GM23338 (cell line): ENCODE results near the gene DMKN. TPM values are rescaled to one million over a fixed set of nuclear protein-coding genes. Genes with fewer than 3 reads are reported as not detected.

ENCODE experiments used
- ATAC-seq: fragments of 200-7000 bp; cut with Tn5 transposase; 3 replicates; pipeline ENCODE4 v1.9.1; 2020
- DNase-seq: peaks from one replicate; pipeline ENCODE4 v3.0.0-alpha.2; 2015; ENCODE audit warnings: low spot score
- H2AFZ ChIP-seq: fragments of 200-600 bp; sonication (generic); 2 replicates; pipeline ENCODE4 v1.8.0; 2016; ENCODE audit warnings: antibody characterized with exemption, mild to moderate bottlenecking, moderate library complexity
- H3F3A ChIP-seq: fragments of 200-600 bp; sonication (generic); replicated peaks from 2 replicates; pipeline ENCODE4 v1.8.0; 2017; ENCODE audit warnings: antibody characterized with exemption, mixed run types, low read depth
- H3K27ac ChIP-seq: fragments of 200-600 bp; sonication (generic); 2 replicates; pipeline ENCODE4 v1.6.1; 2016; ENCODE audit warnings: low read depth
- H3K27me3 ChIP-seq: fragments of 200-600 bp; sonication (generic); 2 replicates; pipeline ENCODE4 v1.8.0; 2016; ENCODE audit warnings: mild to moderate bottlenecking, mixed run types, moderate library complexity; ENCODE audit not compliant: insufficient read depth
- H3K36me3 ChIP-seq: fragments of 200-600 bp; sonication (generic); 2 replicates; pipeline ENCODE4 v1.8.0; 2016; ENCODE audit warnings: mild to moderate bottlenecking; ENCODE audit not compliant: insufficient read depth
- H3K4me1 ChIP-seq: fragments of 200-600 bp; sonication (generic); 2 replicates; pipeline ENCODE4 v1.8.0; 2016; ENCODE audit warnings: mild to moderate bottlenecking, moderate library complexity; ENCODE audit not compliant: insufficient read depth
- H3K4me2 ChIP-seq: fragments of 200-600 bp; sonication (generic); 2 replicates; pipeline ENCODE4 v1.7.1; 2017; ENCODE audit warnings: mixed run types
- H3K4me3 ChIP-seq: fragments of 200-600 bp; sonication (generic); 2 replicates; pipeline ENCODE4 v1.6.1; 2016; ENCODE audit warnings: mixed run types
- H3K79me2 ChIP-seq: fragments of 200-600 bp; sonication (generic); replicated peaks from 2 replicates; pipeline ENCODE4 v1.8.0; 2017; ENCODE audit warnings: mild to moderate bottlenecking; ENCODE audit not compliant: insufficient read depth
- H3K9me2 ChIP-seq: fragments of 200-600 bp; sonication (generic); 2 replicates; pipeline ENCODE4 v1.8.0; 2017; ENCODE audit not compliant: insufficient read depth
- H4K20me1 ChIP-seq: fragments of 200-600 bp; sonication (generic); replicated peaks from 2 replicates; pipeline ENCODE4 v1.8.0; 2017; ENCODE audit warnings: mild to moderate bottlenecking; ENCODE audit not compliant: insufficient read depth
- H3K27ac Mint-ChIP-seq: 2 replicates; pipeline ENCODE4 v1.8.0; 2020; ENCODE audit warnings: inconsistent platforms, mild to moderate bottlenecking, moderate library complexity, mixed read lengths
- H3K27me3 Mint-ChIP-seq: 3 replicates; pipeline ENCODE4 v1.8.0; 2022; ENCODE audit warnings: low read depth, mild to moderate bottlenecking, moderate library complexity, mixed read lengths, inconsistent platforms; ENCODE audit not compliant: insufficient read depth, poor library complexity
- H3K36me3 Mint-ChIP-seq: 3 replicates; pipeline ENCODE4 v1.8.0; 2021; ENCODE audit warnings: low read depth, mild to moderate bottlenecking, inconsistent platforms, moderate library complexity, mixed read lengths
- H3K4me1 Mint-ChIP-seq: 3 replicates; pipeline ENCODE4 v1.8.0; 2020; ENCODE audit warnings: mild to moderate bottlenecking, inconsistent platforms, mixed read lengths
- H3K4me3 Mint-ChIP-seq: 3 replicates; pipeline ENCODE4 v1.8.0; 2021; ENCODE audit warnings: moderate library complexity, mild to moderate bottlenecking, inconsistent platforms, mixed read lengths
- H3K9me3 Mint-ChIP-seq: 3 replicates; pipeline ENCODE4 v1.8.0; 2020; ENCODE audit warnings: moderate library complexity, mild to moderate bottlenecking, inconsistent platforms, mixed read lengths
- CREB1 ChIP-seq: fragments of 250-450 bp; sonication (Bioruptor Pico); IDR thresholded peaks from 2 replicates; pipeline ENCODE4 v1.5.0; 2020; ENCODE audit warnings: low read depth, mild to moderate bottlenecking, moderate library complexity
- EZH2 ChIP-seq: fragments of 200-600 bp; sonication (generic); IDR thresholded peaks from one replicate; pipeline ENCODE4 v1.8.0; 2017; ENCODE audit warnings: antibody characterized with exemption, mild to moderate bottlenecking, low read depth; ENCODE audit not compliant: unreplicated experiment
- POLR2AphosphoS5 ChIP-seq: IDR thresholded peaks from 2 replicates; pipeline ENCODE4 v1.6.1; 2016; ENCODE audit warnings: antibody characterized with exemption, low read depth
- STAT1 ChIP-seq: IDR thresholded peaks from one replicate; pipeline ENCODE4 v1.6.1; 2016; ENCODE audit warnings: antibody characterized with exemption; ENCODE audit not compliant: unreplicated experiment
- ZNF462 ChIP-seq: fragments of 250-450 bp; sonication (Bioruptor Pico); IDR thresholded peaks from 2 replicates; pipeline ENCODE4 v1.5.0; 2020; ENCODE audit warnings: mild to moderate bottlenecking, moderate library complexity
- polyA plus RNA-seq: library from polyadenylated mRNA; unstranded; fragments of >200 nt; fragmentation: Nextera tagmentation; extraction: Ambion mirVana; gene quantifications from 2 replicates; pipeline ENCODE4 v1.2.1, GENCODE V29; 2016
- total RNA-seq: library from RNA; depleted of rRNA; stranded (reverse); fragments of >200 nt; shearing (Covaris generic); gene quantifications from 2 replicates; pipeline ENCODE4 v1.2.3, GENCODE V29; 2014

Gene DMKN
- total and polyA plus RNA-seq, 2 experiments from 2014 or later = 259 to 569 TPM

- TF ChIP-seq POLR2AphosphoS5 (no peak; the same call in 1 of the 2 replicates), ZNF462 (CRISPR knock-in tag) (no peak), EZH2 (no peak), CREB1 (no peak)
Measured at GRCh38 chr19:35533822-35534392, 20.5 kb upstream of the DMKN start (continued).

- Histone ChIP-seq H2AFZ (peak within 1 kb of the TSS; percentile 95), H3K4me3 (peak within 1 kb of the TSS; percentile 68), H3K4me1 (peaks cover 16% of the 10 kb centered on the region; the same call in 1 of the 2 replicates), H3K27me3 (peaks cover 31% of the 10 kb centered on the region), H3K4me2 (peak within 1 kb of the TSS; percentile 83), H3F3A (peaks cover 6% of the 10 kb centered on the region; the same call in 1 of the 2 replicates), H3K36me3 (no peaks in the 10 kb centered on the region), H3K27ac (no peak within 1 kb of the TSS), H3K79me2 (no peaks in the 10 kb centered on the region), H3K9me2 (no peaks in the 10 kb centered on the region), H4K20me1 (no peaks in the 10 kb centered on the region; the same call in 1 of the 2 replicates)
- TF ChIP-seq CREB1 = peak; percentile 96
- TF ChIP-seq STAT1 = no peak
- peak within 1 kb of the TSS; percentile 71 for H3K4me3 Mint-ChIP-seq
- no peaks in the 10 kb centered on the region for H3K9me3 Mint-ChIP-seq
- ATAC-seq (peak; percentile 46), DNase-seq (peak; percentile 63)
- H3K27ac Mint-ChIP-seq = no peak within 1 kb of the TSS; the same call in 1 of the 2 replicates
- no peaks in the 10 kb centered on the region; the same call in 2 of the 3 replicates for H3K36me3 Mint-ChIP-seq
- H3K4me1 Mint-ChIP-seq = peaks cover 24% of the 10 kb centered on the region
- peaks cover 36% of the 10 kb centered on the region for H3K27me3 Mint-ChIP-seq
Measured at GRCh38 chr19:35533201-35533821, 19.9 kb upstream of the DMKN start, which contains the start of gene GAPDHS. GAPDHS (plus strand) TSS chr19:35533456; CDS start chr19:35533528, 72 bp downstream.
